Suprapubic skin (tissue), 4 donors: Measurements from ENCODE around the gene CA11. TPM values are rescaled to one million over a fixed set of nuclear protein-coding genes. Genes with fewer than 3 reads are reported as not detected.

Source experiments
- DNase-seq, 2 donors: peaks; one replicate each; pipeline ENCODE4 v3.0.0-alpha.2; 2019; ENCODE audit warnings: low spot score in 2 of 2
- H3K27ac ChIP-seq: fragments of 200-600 bp; sonication (generic); one replicate; pipeline ENCODE4 v1.5.1; 2019
- H3K27me3 ChIP-seq: fragments of 200-600 bp; sonication (generic); one replicate; pipeline ENCODE4 v1.5.1; 2019
- H3K36me3 ChIP-seq: fragments of 200-600 bp; sonication (generic); one replicate; pipeline ENCODE4 v1.5.1; 2019
- H3K4me1 ChIP-seq: fragments of 200-600 bp; sonication (generic); one replicate; pipeline ENCODE4 v1.5.1; 2019
- H3K4me3 ChIP-seq: fragments of 200-600 bp; sonication (generic); one replicate; pipeline ENCODE4 v1.5.1; 2019; ENCODE audit warnings: mild to moderate bottlenecking
- H3K9me3 ChIP-seq: fragments of 200-600 bp; sonication (generic); one replicate; pipeline ENCODE4 v1.5.1; 2019
- CTCF ChIP-seq, 2 donors: fragments of 200-600 bp in 1 of 2; fragments of 450-650 bp in 1 of 2; sonication (generic) in 1 of 2; IDR thresholded peaks; one replicate each; pipeline ENCODE4 v1.5.1; 2016 to 2019; ENCODE audit warnings: antibody characterized with exemption in 2 of 2, mild to moderate bottlenecking in 1 of 2, moderate library complexity in 1 of 2
- EP300 ChIP-seq: sonication (generic); formaldehyde crosslinking; IDR thresholded peaks from one replicate; pipeline ENCODE4 v1.6.1; 2017; ENCODE audit warnings: antibody characterized with exemption
- POLR2A ChIP-seq, 2 donors: fragments of 450-650 bp; IDR thresholded peaks; one replicate each; pipeline ENCODE4 v1.6.1; 2017; ENCODE audit warnings: antibody characterized with exemption in 2 of 2, mild to moderate bottlenecking in 2 of 2, moderate library complexity in 2 of 2
- POLR2AphosphoS5 ChIP-seq, 3 donors: sonication (generic); formaldehyde crosslinking; IDR thresholded peaks; one replicate each; pipeline ENCODE4 v1.6.1; 2017; ENCODE audit warnings: antibody characterized with exemption in 3 of 3
- WGBS: methylation state at CpG from one replicate; pipeline ENCODE4 v1.1.5; 2018; 5-methylcytosine and 5-hydroxymethylcytosine counted together
- total RNA-seq, 4 donors: library from RNA; depleted of rRNA; stranded (reverse); fragments of >200 nt; gene quantifications; one replicate each; pipeline ENCODE4 v1.1.0, GENCODE V29; 2016

Gene CA11
- total RNA-seq, 4 donors from 2014 or later, result 8.8 to 11.0 (median 9.7) TPM

- no peaks in the 10 kb centered on the region for H3K9me3 ChIP-seq
- DNase-seq, result no peak
- no peak for TF ChIP-seq CTCF (IDR thresholded peaks at IDR 0.05)
- TF ChIP-seq EP300, result no peak
- no peak for TF ChIP-seq POLR2A (IDR thresholded peaks at IDR 0.05)
- no peak for TF ChIP-seq POLR2AphosphoS5 (IDR thresholded peaks at IDR 0.05)
- WGBS, result 0% methylated on average over 18 of the region's 40 CpGs
- peaks cover 58% of the 10 kb centered on the region for H3K4me1 ChIP-seq
- peaks cover 6% of the 10 kb centered on the region for H3K36me3 ChIP-seq
- no peaks in the 10 kb centered on the region for H3K27me3 ChIP-seq
- peak within 1 kb of the TSS; percentile 94 for H3K27ac ChIP-seq
- peak within 1 kb of the TSS; percentile 82 for H3K4me3 ChIP-seq
Measured at GRCh38 chr19:48636859-48637448, 9.0 kb downstream of the CA11 start, which contains the start of gene DBP. TSS of gene DBP (minus strand) at chr19:48637379. CDS start at chr19:48636994, 385 bp downstream.

GRCh38 chr19:48635966-48636858 is 9.8 kb downstream of the CA11 start:
- H3K27ac ChIP-seq, result peak overlapping the region; percentile 94
- 2% methylated on average over 34 of the region's 35 CpGs for WGBS
- H3K4me3 ChIP-seq, result peak overlapping the region; percentile 82
- H3K4me1 ChIP-seq, result peaks cover 66% of the 10 kb centered on the region
- H3K27me3 ChIP-seq, result no peaks in the 10 kb centered on the region
- peak in 1 of 2 donors; percentile 81 for DNase-seq
- peaks cover 8% of the 10 kb centered on the region for H3K36me3 ChIP-seq
- no peaks in the 10 kb centered on the region for H3K9me3 ChIP-seq
- TF ChIP-seq POLR2A (IDR thresholded peaks at IDR 0.05) (no peak), EP300 (no peak), CTCF (IDR thresholded peaks at IDR 0.05) (no peak), POLR2AphosphoS5 (IDR thresholded peaks at IDR 0.05) (no peak)

GRCh38 chr19:48635263-48635965 is 10.6 kb downstream of the CA11 start:
- Histone ChIP-seq H3K4me3 (peak overlapping the region; percentile 82), H3K36me3 (peaks cover 11% of the 10 kb centered on the region), H3K4me1 (peaks cover 74% of the 10 kb centered on the region), H3K27ac (peak overlapping the region; percentile 94), H3K9me3 (no peaks in the 10 kb centered on the region), H3K27me3 (no peaks in the 10 kb centered on the region)
- WGBS, result 3% methylated on average over 11 of the region's 67 CpGs
- TF ChIP-seq CTCF (IDR thresholded peaks at IDR 0.05), result no peak
- no peak for TF ChIP-seq POLR2A (IDR thresholded peaks at IDR 0.05)
- TF ChIP-seq EP300, result no peak
- no peak for TF ChIP-seq POLR2AphosphoS5 (IDR thresholded peaks at IDR 0.05)
- DNase-seq, result peak in 1 of 2 donors; percentile 78

GRCh38 chr19:48634424-48635262 is 11.3 kb downstream of the CA11 start:
- 4% methylated on average over 22 of the region's 37 CpGs for WGBS
- DNase-seq, result peak; percentile 97 to 99
- TF ChIP-seq EP300 (no peak), CTCF (IDR thresholded peaks at IDR 0.05) (no peak), POLR2AphosphoS5 (IDR thresholded peaks at IDR 0.05) (peak in 2 of 3 donors; percentile 11 to 90)
- H3K27ac ChIP-seq, result peak overlapping the region; percentile 94
- H3K27me3 ChIP-seq, result no peaks in the 10 kb centered on the region
- H3K4me1 ChIP-seq, result peaks cover 81% of the 10 kb centered on the region
- no peaks in the 10 kb centered on the region for H3K9me3 ChIP-seq
- peak overlapping the region; percentile 82 for H3K4me3 ChIP-seq
- H3K36me3 ChIP-seq, result peaks cover 11% of the 10 kb centered on the region
